ENCODE measurements around the gene TNFRSF14.
"Not testable (repeated sequence)": the region's sequence is repeated elsewhere in the genome, so short reads cannot be mapped to it uniquely, and the experiment has no call there.

The TNFRSF14 gene

DNA sequence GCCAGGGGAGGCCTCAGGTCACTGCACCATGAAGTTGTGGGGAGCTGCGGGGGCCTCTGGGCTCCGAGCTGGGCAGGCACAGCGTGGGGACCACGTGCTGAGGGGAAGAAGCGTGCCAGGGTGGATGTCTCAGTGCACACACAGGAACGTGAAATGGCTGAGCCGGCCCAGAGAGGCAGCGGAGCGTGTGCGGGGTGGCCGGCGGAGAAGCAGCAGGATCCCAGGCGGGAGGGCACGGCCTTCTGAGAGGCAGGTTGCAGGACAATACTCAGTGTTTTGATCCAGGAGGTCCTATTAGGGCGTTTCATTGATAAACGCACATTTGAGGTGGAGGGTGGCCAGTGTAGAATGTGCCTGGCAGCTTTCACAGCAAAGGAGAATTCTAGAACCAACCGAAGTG, 12.9 kb downstream of the TNFRSF14 start:
- DNase-seq, result no peak

DNA sequence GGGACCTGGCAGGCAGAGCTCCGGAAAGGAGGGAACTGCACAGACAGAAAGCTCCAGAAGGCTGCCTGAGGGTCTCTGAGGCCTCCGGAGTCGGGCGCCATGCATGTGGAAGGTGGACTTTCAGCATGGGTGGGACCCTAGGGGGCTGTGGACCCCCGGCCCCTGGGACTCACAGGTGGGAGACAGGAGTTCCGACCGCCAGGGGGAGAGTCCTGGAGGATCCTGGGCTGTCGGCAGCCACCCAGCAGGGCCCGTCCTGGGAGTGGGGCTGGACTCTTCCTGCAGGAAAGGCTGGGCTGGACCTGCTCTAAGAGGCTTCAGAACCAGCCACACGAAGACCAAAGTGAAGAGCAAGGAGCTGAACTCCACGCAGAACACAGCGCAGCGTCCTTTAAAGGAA, 13.5 kb downstream of the TNFRSF14 start:
- not testable (repeated sequence) for DNase-seq

DNA sequence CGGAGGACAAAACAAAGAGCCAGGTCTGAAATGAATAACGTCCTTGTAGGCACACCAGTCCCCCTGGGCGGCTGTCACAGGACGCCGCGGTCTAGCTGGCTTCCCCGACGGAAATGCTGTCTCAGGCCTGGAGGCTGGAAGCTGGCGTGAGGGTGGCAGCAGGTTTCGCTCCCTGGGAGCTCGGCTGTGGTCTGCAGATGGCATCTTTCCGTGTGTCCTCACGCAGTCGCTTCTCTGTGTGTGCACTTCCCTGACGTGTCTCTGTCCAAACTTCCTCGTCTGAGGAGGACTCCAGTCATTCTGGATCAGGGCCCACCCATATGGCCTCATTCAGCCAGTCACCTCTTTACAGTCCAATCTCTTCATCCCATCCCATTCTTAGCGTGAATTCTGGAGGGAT, 14.2 kb downstream of the TNFRSF14 start:
- no peak for DNase-seq

DNA sequence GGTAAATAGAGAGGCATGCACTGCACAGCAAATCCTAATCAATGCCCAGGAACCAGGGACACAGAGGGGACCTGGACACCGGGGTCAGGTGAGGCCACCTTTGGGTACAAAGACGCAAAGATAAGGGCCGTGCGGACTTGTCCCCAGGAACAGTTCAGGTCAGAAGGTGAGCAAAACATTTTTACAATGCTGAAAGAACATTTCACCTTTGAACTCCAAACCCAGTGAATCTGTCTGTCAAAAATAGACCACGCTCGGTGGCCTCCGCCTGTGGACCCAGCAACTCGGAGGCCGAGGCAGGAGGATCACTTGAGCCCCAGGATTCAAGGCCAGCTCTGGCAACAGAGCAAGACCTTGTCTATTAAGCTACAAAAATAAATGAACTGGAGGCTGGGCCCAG, 15.2 kb downstream of the TNFRSF14 start:
- no peak for DNase-seq

DNA sequence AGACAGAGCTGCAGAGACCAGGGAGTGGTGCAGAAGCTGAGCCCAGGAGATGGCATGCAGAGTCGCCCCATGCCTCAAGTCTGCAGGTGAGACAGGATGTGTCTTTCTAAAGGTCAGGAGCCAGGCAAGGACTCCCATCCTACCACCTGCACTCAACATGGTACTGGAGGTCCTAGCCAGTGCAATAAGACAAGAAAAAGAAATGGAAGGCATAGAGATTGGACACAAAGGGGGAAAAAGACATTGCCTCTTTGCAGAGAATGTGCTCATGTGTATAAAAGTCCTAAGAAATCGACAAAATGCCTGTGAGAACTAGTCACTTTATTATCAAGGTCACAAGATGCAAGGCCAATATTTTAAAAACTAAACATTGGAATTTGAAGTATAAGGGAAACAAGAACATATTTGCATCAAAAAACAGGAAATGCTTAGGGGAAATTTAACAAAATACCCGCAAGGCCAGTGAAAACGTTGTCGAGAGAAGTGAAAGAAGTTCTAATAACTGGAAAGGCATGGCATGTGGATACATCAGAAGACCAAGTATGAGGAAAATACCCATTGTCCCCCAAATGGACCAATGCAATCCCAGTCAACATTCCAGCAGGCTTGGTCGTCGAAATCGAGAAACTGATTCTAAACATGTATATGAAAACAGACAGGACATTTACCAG, 17.2 kb downstream of the TNFRSF14 start:
- no peak for DNase-seq

DNA sequence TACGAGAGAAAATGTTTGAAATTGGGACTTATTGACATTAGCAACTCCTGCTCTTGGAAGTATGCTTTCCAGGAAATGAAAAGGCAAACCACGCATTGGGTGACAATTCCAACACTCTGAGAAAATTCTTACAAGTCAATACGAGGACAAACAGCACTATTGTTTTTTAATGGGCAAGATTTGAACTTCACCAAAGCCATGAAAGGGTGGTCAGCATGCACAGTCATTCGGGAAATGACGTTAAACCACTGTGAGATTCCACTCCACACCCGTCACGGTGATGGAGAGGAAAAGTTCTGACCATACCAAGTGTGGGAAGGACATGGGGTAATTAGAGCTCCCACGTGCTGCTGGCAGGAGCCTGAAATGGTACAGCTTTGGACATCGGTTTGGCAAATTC, 18.2 kb downstream of the TNFRSF14 start:
- DNase-seq, result no peak

DNA sequence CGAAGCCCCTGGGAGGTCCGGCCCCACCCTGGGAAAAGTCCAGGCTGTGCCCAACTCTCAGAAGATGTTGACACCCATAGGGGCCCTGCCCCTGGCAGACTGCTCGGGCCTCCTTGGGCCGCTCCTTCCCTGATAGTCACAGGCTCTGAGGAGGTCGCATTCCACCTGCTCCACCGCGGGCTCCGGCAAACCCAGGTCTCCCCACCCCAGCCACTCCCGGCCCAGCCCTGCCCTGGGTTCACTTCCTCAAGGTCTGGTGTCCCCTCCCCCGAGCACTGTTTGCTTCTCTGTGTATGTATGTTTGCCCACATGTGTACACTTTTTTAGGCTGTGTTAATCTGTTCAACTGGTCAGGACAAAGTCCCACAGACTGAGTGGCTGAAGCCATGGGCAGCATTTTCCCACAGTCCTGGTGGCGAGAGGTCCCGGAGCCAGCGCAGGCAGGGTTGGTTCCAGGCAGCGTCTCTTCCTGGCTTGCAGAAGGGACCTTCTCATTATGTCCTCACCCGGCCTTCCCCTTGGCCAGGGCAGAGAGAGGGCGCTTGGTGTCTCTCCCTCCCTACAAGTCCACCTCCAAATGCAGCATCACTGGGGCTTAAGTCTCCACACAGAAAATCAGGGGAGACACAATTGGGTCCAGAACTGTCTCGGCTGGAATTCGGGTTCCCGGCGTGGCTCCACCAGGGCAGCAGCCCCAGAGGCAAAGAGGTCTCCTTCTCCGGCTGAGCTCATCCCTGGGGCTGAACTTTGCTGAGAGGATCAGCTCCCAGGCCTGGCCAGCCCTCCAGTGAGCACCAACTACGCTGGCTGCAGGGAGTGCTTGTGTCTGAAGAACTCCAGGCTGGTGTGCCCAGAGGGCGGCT, 19.9 kb downstream of the TNFRSF14 start:
- DNase-seq, result no peak

DNA sequence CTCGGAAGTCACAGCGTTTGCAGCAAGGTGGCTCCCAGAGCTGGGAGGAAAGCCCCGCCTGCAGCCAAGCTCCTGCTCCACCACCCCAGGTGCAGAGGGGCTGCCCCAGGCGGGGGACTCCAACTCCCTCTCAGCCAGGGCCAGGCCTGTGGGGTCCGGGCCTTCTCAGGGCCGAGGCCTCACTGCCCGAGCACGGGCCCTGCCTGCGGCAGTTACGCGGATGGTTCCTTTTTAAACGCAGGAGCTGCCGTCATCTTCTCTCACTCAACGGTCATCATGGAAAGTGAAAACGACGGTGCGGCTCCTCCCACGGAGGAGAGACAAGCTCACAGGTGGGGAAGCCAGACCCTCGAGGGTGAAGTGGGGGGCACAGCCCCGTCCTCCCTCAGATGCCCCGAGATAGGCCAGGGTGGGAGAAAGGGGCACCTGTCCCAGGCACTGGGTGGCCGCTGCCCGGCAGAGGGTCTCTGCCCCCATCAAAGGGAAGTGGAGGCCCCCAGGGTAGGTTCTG, 21.4 kb downstream of the TNFRSF14 start:
- peak; percentile 62 for DNase-seq

DNA sequence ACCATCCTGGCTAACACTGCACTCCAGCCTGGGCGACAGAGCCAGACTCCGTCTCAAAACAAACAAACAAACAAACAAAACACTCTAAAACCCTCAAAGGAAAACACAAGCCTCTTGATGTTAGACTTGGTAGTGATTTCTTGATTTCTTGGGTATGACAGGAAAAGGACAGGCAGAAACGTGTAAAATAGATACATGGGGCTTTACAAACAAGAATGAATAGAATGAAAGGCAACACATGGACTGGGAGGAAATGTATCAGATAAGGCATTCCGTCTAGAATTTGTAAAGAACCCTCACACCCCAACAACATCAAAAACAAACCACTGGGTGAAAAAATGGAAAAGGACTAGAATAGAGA, 22.6 kb downstream of the TNFRSF14 start:
- DNase-seq, result no peak

DNA sequence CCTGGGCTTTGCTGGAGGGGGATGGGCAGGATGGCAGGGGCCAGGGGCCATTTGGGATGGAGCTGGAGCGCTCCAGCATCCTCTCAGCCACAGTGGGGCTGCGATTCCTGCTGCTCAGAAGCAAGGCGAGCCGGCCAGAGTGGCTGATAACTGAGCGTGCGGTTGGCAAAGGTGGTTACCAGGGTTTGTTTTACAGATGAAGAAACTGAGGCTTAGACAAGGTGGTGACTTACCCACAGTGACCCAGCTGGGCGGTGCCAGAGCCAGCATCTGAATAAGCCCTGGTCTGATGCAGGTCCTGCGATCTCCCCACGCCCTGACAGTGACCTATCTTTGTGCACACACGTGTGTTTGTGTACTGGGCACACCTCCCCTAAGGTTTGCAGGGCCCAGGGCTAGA, 24.5 kb downstream of the TNFRSF14 start:
- DNase-seq, result no peak

DNA sequence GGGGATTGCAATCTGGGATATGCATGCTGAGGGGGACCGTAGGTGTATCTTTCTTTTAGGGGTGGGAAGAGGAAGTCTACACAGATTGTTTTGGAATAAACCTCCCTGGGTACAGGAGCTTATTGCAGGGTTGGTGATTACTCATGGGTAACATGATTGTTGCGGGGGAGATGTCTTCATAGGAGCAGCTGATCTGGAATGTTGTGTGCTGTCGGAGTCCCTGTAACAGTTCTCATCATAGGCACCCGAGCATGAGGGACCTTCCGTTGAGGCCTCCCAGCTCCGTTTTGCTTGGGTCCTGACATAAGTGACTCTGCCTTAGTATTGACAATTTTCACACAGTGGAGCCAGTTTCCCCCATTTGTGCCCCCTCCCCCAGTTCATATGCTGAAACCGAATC, 26.2 kb downstream of the TNFRSF14 start:
- DNase-seq, result no peak

DNA sequence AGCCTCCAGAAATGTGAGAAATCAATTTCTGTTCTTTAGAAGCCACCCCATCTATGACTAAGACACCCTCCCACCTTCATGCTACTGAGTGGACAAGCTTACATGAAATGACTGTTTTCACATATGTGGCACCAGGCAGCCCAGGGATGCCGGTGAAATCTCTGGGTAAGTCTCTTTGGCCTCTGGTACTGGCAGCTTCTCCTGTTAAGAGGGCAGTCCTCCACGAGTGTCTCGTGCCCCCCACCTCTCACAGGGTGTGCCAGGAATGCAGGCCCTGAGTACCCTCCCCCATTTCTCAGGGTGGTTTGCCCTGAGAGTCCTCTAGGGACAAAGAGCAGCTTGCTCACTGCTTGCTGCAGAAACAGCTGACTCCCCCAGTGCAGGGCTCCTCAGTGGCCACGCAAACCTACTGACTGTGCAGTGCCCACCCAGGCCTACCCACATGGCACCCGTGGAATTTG, 27.2 kb downstream of the TNFRSF14 start:
- peak; percentile 35 for DNase-seq

DNA sequence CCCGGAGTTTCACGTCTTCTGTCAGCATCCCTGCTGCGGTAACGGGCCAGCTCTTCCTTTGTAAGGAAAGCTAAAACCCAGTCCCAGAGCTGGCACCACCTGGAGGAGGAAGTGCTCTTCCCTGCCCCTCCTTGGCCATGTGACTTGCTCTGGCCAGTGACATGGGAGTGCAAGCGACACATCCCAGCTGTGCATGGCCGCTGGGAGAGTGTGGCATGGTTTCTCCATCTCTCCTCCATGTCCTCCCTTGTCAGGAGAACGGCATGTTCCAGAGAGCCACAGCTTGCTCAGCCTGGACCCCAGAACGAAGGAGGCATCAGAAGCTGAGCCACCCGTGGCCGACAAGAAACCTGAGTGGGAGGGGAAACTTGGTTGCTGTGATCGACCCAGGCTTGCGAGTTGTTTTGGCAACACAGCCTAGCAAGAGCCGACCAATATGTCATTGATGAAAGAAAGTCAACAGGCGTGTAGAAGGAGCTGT, 27.7 kb downstream of the TNFRSF14 start:
- DNase-seq, result peak; percentile 59

DNA sequence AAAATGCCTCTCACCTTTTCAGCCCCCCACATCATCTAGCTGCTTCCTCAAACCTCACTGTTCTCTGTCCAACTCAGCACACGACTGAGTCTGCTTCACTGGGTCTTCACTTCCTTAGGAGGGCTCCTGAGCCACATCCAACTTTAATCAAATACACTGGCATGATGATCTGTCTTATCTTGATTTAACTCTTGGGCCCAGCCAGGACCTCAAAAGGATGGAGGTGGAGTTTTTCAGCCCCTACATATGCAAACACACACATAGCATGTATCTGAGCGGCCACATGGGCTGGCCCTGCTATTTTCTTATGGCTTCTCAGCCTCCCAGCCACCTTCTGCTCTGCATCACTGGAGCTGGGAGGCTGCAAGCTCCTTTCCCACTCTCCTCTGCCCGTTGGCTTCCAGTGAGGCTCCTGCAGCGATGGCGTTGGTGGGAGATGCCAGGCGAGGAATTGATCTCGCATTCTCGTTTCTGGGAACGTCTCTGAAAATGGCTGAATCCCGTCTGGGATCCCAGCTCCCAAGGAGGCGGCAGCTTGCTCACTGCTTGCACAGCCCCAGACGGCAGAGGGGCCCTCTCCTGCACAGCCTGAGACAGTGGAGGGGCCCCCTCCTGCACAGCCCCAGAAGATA, 28.6 kb downstream of the TNFRSF14 start:
- no peak for DNase-seq

DNA sequence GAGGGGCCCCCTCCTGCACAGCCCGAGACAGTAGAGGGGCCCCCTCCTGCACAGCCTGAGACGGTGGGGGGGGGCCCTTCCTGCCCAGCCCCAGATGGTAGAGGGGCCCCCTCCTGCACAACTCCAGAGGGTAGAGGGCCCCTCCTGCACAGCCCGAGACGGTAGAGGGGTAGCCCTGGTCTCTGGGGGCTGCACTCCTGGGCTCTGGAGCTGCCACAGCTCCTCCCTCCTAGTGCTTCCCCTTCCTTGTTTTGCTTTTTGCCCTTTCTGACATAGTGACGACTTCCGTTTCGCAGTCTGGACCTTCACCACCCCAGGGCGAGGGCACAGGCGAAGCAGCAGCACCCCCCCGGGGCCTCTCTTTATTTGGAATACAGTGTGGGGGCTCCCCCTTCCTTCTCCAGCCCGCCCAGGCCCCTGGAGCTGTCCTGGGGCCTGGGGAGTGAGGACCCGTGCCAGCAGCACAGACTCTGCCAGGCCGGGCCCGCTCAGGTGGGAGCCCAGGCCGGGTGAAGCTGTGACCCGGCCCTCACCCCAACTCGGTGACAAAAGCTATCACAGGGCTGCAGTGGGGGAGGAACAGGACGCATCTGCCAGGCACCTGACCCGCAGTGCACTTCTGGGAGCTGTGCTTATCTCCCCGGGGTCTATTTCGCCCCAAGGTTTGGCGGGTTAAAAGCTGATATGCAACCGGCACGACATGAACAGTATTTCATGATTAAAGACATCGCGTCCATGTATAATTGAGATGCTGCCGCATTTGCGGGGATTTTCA, 29.3 kb downstream of the TNFRSF14 start:
- DNase-seq, result peak; percentile 63

DNA sequence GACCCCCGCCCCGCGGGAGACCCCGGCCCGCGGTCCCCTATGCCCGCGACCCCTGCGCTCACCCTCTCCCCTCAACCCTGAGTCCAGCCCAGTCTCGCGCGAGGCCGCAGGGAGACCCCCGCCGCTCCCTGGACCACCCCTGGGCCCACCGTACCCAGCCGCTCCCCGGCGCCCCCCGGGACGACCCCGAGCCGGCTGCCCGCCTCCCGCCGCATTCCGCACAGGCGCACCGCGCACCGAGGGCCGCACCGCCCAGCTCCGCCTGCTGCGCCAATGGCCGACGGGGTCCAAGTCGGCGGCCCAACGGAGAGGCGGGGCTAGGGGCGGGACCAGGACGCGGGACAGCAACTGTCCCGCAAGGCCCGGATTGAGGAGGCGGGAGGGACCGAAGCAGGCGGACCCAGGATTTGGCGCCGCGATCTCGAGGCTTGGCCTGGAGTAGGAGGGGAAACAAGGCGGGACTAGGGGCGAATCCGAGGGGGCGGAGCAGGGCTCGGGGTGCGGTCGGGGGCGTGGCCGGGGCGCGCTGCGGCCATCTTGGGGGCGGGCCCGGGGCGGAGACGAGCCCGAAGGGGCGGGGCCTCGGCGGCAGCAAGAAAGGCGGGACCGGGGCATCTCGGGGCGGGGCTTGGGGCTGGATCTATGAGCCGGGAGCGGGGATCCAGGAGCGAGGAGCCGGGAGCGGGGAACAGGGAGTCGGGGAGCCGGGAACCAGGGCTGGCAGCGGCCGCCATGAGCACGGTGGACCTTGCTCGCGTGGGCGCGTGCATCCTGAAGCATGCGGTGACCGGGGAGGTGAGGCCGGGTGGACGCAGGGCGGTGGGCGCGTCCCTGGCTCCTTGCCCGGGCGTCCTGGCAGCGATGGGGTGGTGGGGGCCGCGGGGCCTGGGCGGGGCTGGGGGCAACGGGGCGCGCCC, 30.2 kb downstream of the TNFRSF14 start, which contains the start of gene PRXL2B:
Gene PRXL2B (plus strand): TSS at position 624 of the 917 bp plus-strand sequence. CDS start 109 bp downstream, at position 733.
- peak; percentile 98 for DNase-seq

DNA sequence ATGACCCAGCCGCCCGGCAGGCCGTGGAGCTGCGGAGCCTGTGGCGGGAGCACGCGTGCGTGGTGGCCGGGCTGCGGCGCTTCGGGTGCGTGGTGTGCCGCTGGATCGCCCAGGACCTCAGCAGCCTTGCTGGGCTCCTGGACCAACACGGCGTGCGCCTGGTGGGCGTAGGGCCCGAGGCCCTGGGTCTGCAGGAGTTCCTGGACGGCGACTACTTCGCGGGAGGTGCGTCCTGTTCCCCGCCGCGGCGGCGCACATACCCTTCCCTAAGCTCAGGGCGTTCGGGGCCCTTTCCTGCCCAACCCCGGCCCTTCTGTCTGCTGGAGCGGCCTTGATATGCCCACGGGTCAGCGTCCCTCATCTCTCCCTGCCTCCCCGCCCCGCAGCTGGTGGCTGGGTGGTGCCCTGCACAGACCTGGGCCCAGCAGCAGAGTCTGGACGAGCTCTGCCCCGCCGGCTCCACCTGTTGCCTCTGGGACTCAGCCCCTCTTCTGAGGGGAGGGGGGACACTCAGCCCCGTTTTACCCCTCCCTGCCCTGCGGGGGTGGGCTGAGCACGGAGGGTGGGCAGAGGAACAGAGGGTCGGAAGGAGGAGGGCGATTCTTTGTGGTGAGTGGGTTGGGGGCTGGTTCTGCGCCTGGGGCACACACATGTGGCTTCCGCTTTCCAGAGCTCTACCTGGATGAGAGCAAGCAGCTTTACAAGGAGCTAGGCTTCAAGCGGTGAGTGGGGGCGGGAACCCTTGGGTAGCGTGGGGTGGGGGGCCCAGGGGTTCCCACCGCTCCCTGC, 31.1 kb downstream of the TNFRSF14 start:
- no peak for DNase-seq

DNA sequence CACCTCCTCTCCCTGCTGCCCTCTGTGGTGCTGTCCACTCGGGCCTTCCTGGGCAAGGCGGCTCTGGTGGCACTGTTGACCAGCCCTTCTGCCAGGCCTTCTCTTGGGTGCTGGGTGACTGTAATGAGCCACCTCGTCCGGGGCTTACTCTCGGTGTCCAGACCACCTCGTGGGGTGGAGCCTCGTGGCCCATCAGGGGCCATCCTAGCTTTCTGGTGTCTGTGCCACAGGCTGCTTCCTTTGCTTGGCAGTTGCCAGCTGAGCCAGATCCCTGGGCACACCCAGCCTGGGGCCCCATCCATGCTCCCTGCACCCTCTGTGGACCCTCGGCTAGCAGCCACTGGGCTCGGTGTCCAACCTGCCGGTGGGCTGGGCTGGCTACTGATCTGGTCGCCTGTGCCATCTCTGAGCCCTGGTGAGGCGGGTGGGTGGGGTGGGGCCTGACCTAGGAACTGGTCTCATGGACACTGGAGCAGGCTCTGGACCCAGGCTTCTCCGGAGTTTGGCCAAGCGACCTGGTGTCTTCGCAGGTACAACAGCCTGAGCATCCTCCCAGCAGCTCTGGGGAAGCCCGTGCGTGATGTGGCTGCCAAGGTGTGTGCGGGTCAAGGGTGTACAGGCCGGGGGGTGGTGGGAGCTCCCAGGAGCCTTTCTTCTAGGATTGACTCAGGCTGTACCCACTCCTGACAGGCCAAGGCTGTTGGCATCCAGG, 31.8 kb downstream of the TNFRSF14 start:
- DNase-seq, result no peak

DNA sequence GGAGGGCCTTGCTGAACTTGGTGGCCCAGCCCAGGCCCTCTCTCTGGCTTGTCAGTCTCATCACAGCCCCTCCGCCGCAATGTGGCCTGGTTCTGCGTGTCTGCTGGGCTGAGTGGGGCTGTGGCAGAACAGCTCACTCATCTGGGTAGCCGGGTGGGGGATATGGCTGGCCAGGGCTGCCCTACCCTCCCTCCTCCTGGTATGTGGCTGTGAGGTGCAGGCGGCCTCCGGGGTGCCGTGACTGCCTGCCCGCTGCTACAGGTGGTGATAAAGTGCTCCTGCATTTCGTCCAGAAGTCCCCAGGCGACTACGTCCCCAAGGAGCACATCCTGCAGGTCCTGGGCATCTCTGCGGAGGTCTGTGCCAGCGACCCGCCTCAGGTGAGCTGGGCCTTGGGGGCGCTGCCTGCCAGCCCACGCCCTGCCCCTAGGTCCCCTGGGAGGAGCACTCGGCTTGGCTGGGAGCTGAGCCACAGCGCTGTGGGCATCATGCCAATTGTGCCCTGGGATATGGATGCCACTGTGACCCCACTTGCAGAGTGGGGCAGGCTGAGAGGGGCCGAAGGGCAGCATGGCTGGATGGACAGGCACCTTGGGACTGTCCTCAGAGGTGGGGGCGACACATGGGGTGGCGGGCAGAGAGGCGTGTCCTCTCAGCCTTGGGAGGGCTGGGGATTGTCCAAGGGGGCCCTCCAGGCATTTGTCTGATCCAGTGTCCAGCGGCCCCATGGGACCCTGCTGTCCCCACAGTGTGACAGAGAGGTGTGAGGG, 32.7 kb downstream of the TNFRSF14 start:
- no peak for DNase-seq

All from activated naive CD4-positive, alpha-beta T cell treated with Interleukin-2 at 50 U/mL for 16 hours (primary cell).